AG04449 (cell line): ENCODE measurements around the gene ACP7.

Source experiments
- CTCF ChIA-PET: fragments of 350-600 bp; formaldehyde crosslinking; extraction: SDS; loops from one replicate; lab custom pipeline; 2021; ENCODE audit warnings: antibody characterized with exemption; lab: Yijun Ruan, JAX
- POLR2A ChIA-PET: fragments of 400-600, 350-600 bp; formaldehyde crosslinking; extraction: SDS; loops from one replicate; lab custom pipeline; 2020; ENCODE audit warnings: antibody characterized with exemption, inconsistent platforms; lab: Yijun Ruan, JAX
- DNase-seq: peaks from one replicate; pipeline ENCODE4 v3.0.0-alpha.2; 2010; ENCODE audit warnings: low read depth, low spot score
- H3K4me3 ChIP-seq: 2 replicates; pipeline ENCODE4 v1.5.1; 2011; ENCODE audit warnings: low read depth, mild to moderate bottlenecking, control low read depth, low read length
- CTCF ChIP-seq: IDR thresholded peaks from one replicate; pipeline ENCODE4 v1.5.1; 2011; ENCODE audit warnings: mild to moderate bottlenecking, moderate library complexity, low read length, control low read depth, inconsistent platforms; ENCODE audit not compliant: insufficient read depth; ENCODE audit errors: missing control alignments

The ACP7 gene

GRCh38 chr19:39046037-39046821 is 37.9 kb upstream of the ACP7 start:
- ChIA-PET CTCF (interaction anchor here (0.9 to 1.3 kb wide), 3 partner anchors 10 to 85 kb away, joined by 3 read pairs; no protein-coding TSS in a partner anchor), POLR2A (no interaction called here)
- TF ChIP-seq CTCF, result no peak
- H3K4me3 ChIP-seq, result no peak overlapping the region
- DNase-seq, result no peak

GRCh38 chr19:39047073-39047472 is 37.1 kb upstream of the ACP7 start:
- POLR2A ChIA-PET, result no interaction called here
- no peak overlapping the region for H3K4me3 ChIP-seq
- no peak for DNase-seq
- no peak for TF ChIP-seq CTCF
- CTCF ChIA-PET, result no interaction called here

- peak; percentile 90 for TF ChIP-seq CTCF
- POLR2A ChIA-PET, result no interaction called here
Observed at GRCh38 chr19:39052243-39052746, 31.9 kb upstream of the ACP7 start.

GRCh38 chr19:39052846-39053245 is 31.3 kb upstream of the ACP7 start:
- no peak for DNase-seq
- no peak for TF ChIP-seq CTCF
- ChIA-PET CTCF (interaction anchor here (0.6 to 2.4 kb wide), 24 partner anchors 8 to 282 kb away, joined by 3 to 18 read pairs (median 4); no protein-coding TSS in a partner anchor), POLR2A (no interaction called here)
- H3K4me3 ChIP-seq, result no peak overlapping the region

More at GRCh38 chr19:39052243-39052746, 31.9 kb upstream of the ACP7 start:
- H3K4me3 ChIP-seq, result no peak overlapping the region
- CTCF ChIA-PET, result interaction anchor here (0.6 to 2.4 kb wide), 28 partner anchors 8 to 283 kb away, joined by 3 to 18 read pairs (median 4); partner anchors contain the start of gene FBXO27
- no peak for DNase-seq

- no peak for TF ChIP-seq CTCF
- ChIA-PET POLR2A (no interaction called here), CTCF (interaction anchor here (0.6 kb wide), 1 partner anchor 278 kb away, joined by 3 read pairs; no protein-coding TSS in a partner anchor)
- H3K4me3 ChIP-seq, result no peak overlapping the region
- no peak for DNase-seq
Observed at GRCh38 chr19:39053276-39054090, 30.7 kb upstream of the ACP7 start.
